ENCODE results near the gene DCLK1.
A peak's percentile ranks its signal among the peaks of the same experiment; 100 is the strongest.

Gene DCLK1

DNA sequence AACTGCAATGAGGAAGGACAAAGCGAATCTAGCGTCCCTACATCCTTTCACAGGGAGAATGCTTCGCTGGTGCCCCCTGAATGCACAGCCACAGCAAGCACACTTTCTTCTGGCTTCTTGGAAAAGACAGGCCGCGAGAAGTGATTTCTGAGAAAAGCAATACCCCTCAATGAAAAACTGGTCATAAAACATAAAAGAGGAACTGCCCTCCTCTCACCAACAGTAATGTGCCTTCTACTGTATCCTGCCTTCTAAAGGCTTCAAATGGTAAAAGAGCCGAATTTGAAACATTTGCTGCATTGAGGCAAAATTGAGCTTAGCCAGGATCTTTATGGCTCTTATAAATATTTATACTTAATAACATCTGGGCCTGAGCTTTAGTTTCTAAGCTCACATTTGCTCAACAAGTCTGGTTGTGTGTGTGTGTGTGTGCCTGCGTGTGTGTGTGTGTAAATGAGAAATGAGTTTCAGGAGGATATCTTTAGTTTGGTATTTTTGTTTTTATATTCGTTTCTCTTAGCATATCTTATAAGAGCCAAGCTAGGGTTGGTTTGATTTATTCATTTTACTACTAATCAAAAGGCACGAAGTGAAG, 408.6 kb downstream of the DCLK1 start:
- no peak for TF ChIP-seq CTCF (conservative IDR thresholded peaks at IDR 0.05; ENCODE audit: low read depth, low read length)
- H3K4me3 ChIP-seq (ENCODE audit: low read depth, low read length) = no peak overlapping the region
- DNase-seq (ENCODE audit: low read depth) = no peak

GRCh38 chr13:35720690-35721554, 410.3 kb downstream of the DCLK1 start:
- DNase-seq (ENCODE audit: low read depth) = peak; percentile 60
- H3K4me3 ChIP-seq (ENCODE audit: low read depth, low read length) = peak overlapping the region; percentile 40
- TF ChIP-seq CTCF (conservative IDR thresholded peaks at IDR 0.05; ENCODE audit: low read depth, low read length) = peak; percentile 98

- H3K4me3 ChIP-seq (ENCODE audit: low read depth, low read length) = no peak overlapping the region
- no peak for TF ChIP-seq CTCF (conservative IDR thresholded peaks at IDR 0.05; ENCODE audit: low read depth, low read length)
- no peak for DNase-seq (ENCODE audit: low read depth)
Observed at GRCh38 chr13:35720290-35720689, 410.9 kb downstream of the DCLK1 start.
